H9 (cell line): ENCODE measurements around the gene KRT1. TPM values are rescaled to one million over a fixed set of nuclear protein-coding genes. Genes with fewer than 3 reads are reported as not detected.
"Not testable (repeated sequence)": the region's sequence is repeated elsewhere in the genome, so short reads cannot be mapped to it uniquely, and the experiment has no call there.

Experiments
- DNase-seq: peaks from one replicate; pipeline ENCODE4 v3.0.0-alpha.2; 2017
- H2AFZ ChIP-seq: one replicate; pipeline ENCODE4 v1.6.1; 2013; ENCODE audit warnings: mild to moderate bottlenecking, low read length, control low read depth, moderate library complexity
- H2AK5ac ChIP-seq: 2 replicates; pipeline ENCODE4 v1.6.1; 2013; ENCODE audit warnings: low read length, control low read depth, mixed read lengths; ENCODE audit not compliant: insufficient read length
- H2BK120ac ChIP-seq: one replicate; pipeline ENCODE4 v1.6.1; 2013; ENCODE audit warnings: low read depth, mild to moderate bottlenecking, low read length, control low read depth, inconsistent platforms; ENCODE audit not compliant: poor library complexity, severe bottlenecking
- H2BK12ac ChIP-seq: 2 replicates; pipeline ENCODE4 v1.6.1; 2013; ENCODE audit warnings: low read length, control low read depth, mixed read lengths, low read depth; ENCODE audit not compliant: insufficient read length
- H2BK15ac ChIP-seq: 2 replicates; pipeline ENCODE4 v1.6.1; 2013; ENCODE audit warnings: low read depth, low read length, control low read depth
- H2BK20ac ChIP-seq: one replicate; pipeline ENCODE4 v1.6.1; 2013; ENCODE audit warnings: low read depth, mild to moderate bottlenecking, low read length, control low read depth, inconsistent platforms; ENCODE audit not compliant: poor library complexity, severe bottlenecking
- H2BK5ac ChIP-seq: 2 replicates; pipeline ENCODE4 v1.6.1; 2013; ENCODE audit warnings: low read length, control low read depth, mixed read lengths; ENCODE audit not compliant: insufficient read length
- H3K14ac ChIP-seq: 2 replicates; pipeline ENCODE4 v1.6.1; 2013; ENCODE audit warnings: low read length, control low read depth; ENCODE audit not compliant: insufficient read depth
- H3K18ac ChIP-seq: 2 replicates; pipeline ENCODE4 v1.6.1; 2013; ENCODE audit warnings: low read depth, mild to moderate bottlenecking, mixed read lengths, low read length, control low read depth; ENCODE audit not compliant: insufficient read length
- H3K23ac ChIP-seq: 2 replicates; pipeline ENCODE4 v1.6.1; 2013; ENCODE audit warnings: low read length, control low read depth, mixed read lengths, low read depth; ENCODE audit not compliant: insufficient read length
- H3K23me2 ChIP-seq: 2 replicates; pipeline ENCODE4 v1.6.1; 2013; ENCODE audit warnings: low read depth, mild to moderate bottlenecking, mixed read lengths, low read length, control low read depth; ENCODE audit not compliant: insufficient read length, poor library complexity, severe bottlenecking
- H3K27ac ChIP-seq: 2 replicates; pipeline ENCODE4 v1.5.1; 2013; ENCODE audit warnings: low read length, control low read depth, mixed read lengths, low read depth; ENCODE audit not compliant: insufficient read length
- H3K27me3 ChIP-seq: 2 replicates; pipeline ENCODE4 v1.6.1; 2013; ENCODE audit warnings: low read length, control low read depth, inconsistent platforms; ENCODE audit not compliant: insufficient read depth
- H3K4ac ChIP-seq: 2 replicates; pipeline ENCODE4 v1.6.1; 2013; ENCODE audit warnings: low read depth, mild to moderate bottlenecking, control low read depth, inconsistent platforms, low read length, moderate library complexity
- H3K4me1 ChIP-seq: 2 replicates; pipeline ENCODE4 v1.6.1; 2013; ENCODE audit warnings: low read length, control low read depth, inconsistent platforms; ENCODE audit not compliant: insufficient read depth
- H3K4me2 ChIP-seq: 2 replicates; pipeline ENCODE4 v1.6.1; 2013; ENCODE audit warnings: low read length, control low read depth, mixed read lengths; ENCODE audit not compliant: insufficient read length, insufficient read depth
- H3K56ac ChIP-seq: 2 replicates; pipeline ENCODE4 v1.6.1; 2013; ENCODE audit warnings: low read depth, mild to moderate bottlenecking, mixed read lengths, low read length, control low read depth; ENCODE audit not compliant: insufficient read length
- H3K79me1 ChIP-seq: 2 replicates; pipeline ENCODE4 v1.6.1; 2013; ENCODE audit warnings: low read depth, mild to moderate bottlenecking, moderate library complexity, low read length, control low read depth, inconsistent platforms; ENCODE audit not compliant: insufficient read depth, poor library complexity, severe bottlenecking
- H3K79me2 ChIP-seq: 2 replicates; pipeline ENCODE4 v1.6.1; 2013; ENCODE audit warnings: low read length, control low read depth, inconsistent platforms; ENCODE audit not compliant: insufficient read depth
- H3K9ac ChIP-seq: 2 replicates; pipeline ENCODE4 v1.6.1; 2013; ENCODE audit warnings: low read length, control low read depth, mixed read lengths; ENCODE audit not compliant: insufficient read length; ENCODE audit errors: extremely low read depth
- H3K9me3 ChIP-seq: one replicate; pipeline ENCODE4 v1.6.1; 2013; ENCODE audit warnings: low read depth, low read length, inconsistent platforms; ENCODE audit not compliant: control insufficient read depth
- H3T11ph ChIP-seq: one replicate; pipeline ENCODE4 v1.6.1; 2013; ENCODE audit warnings: mild to moderate bottlenecking, low read length, control low read depth, inconsistent platforms
- H4K20me1 ChIP-seq: one replicate; pipeline ENCODE4 v1.6.1; 2013; ENCODE audit not compliant: control insufficient read depth, insufficient read length, insufficient read depth
- H4K5ac ChIP-seq: 2 replicates; pipeline ENCODE4 v1.6.1; 2013; ENCODE audit warnings: low read depth, mild to moderate bottlenecking, mixed read lengths, low read length, control low read depth; ENCODE audit not compliant: insufficient read length
- H4K8ac ChIP-seq: replicated peaks from 2 replicates; pipeline ENCODE4 v1.6.1; 2013; ENCODE audit warnings: low read length, control low read depth, mixed read lengths, low read depth; ENCODE audit not compliant: insufficient read length
- H4K91ac ChIP-seq: 2 replicates; pipeline ENCODE4 v1.6.1; 2013; ENCODE audit warnings: low read depth, mild to moderate bottlenecking, moderate library complexity, mixed read lengths, low read length, control low read depth; ENCODE audit not compliant: insufficient read length
- H3K27ac Mint-ChIP-seq, 3 experiments: 2 replicates in 2 of 3; 3 replicates in 1 of 3; pipeline ENCODE4 v1.8.0; 2020 to 2021; ENCODE audit warnings: mixed read lengths in 3 of 3, mild to moderate bottlenecking in 1 of 3, moderate library complexity in 1 of 3
- H3K27me3 Mint-ChIP-seq: 2 replicates; pipeline ENCODE4 v1.8.0; 2021; ENCODE audit warnings: low read depth, mild to moderate bottlenecking, moderate library complexity, mixed read lengths
- H3K36me3 Mint-ChIP-seq, 3 experiments: 2 replicates in 2 of 3; 3 replicates in 1 of 3; pipeline ENCODE4 v1.8.0; 2020 to 2021; ENCODE audit warnings: low read depth in 3 of 3, mixed read lengths in 3 of 3; ENCODE audit not compliant: insufficient read depth in 1 of 3
- H3K4me1 Mint-ChIP-seq, 2 experiments: 2 replicates each; pipeline ENCODE4 v1.8.0; 2020; ENCODE audit warnings: mixed read lengths in 2 of 2
- H3K4me3 Mint-ChIP-seq, 2 experiments: 2 replicates in 1 of 2; 3 replicates in 1 of 2; pipeline ENCODE4 v1.8.0; 2020 to 2021; ENCODE audit warnings: mild to moderate bottlenecking in 2 of 2, mixed read lengths in 2 of 2, moderate library complexity in 1 of 2
- H3K9me3 Mint-ChIP-seq, 2 experiments: 2 replicates in 1 of 2; 3 replicates in 1 of 2; pipeline ENCODE4 v1.8.0; 2020; ENCODE audit warnings: mild to moderate bottlenecking in 2 of 2, mixed read lengths in 2 of 2, moderate library complexity in 1 of 2
- CTCF ChIP-seq: fragments of 200-600 bp; sonication (generic); conservative IDR thresholded peaks from 3 replicates; pipeline ENCODE4 v1.8.0; 2021; ENCODE audit warnings: antibody characterized with exemption, mild to moderate bottlenecking
- WGBS: extraction: QIAGEN DNeasy Blood & Tissue Kit; methylation state at CpG from one replicate; pipeline ENCODE4 v1.1.7; 2013; ENCODE audit warnings: missing lambda C conversion rate, low lambda C conversion rate, mixed read lengths; ENCODE audit not compliant: insufficient read length; ENCODE audit errors: extremely low coverage; 5-methylcytosine and 5-hydroxymethylcytosine counted together
- total RNA-seq: library from RNA; stranded (reverse); gene quantifications from 2 replicates; pipeline ENCODE4 v1.2.1, GENCODE V29; 2021

KRT1 gene
- total RNA-seq, 1 experiment from 2014 or later, result not detected

GRCh38 chr12:52713960-52714886 lies 34.0 kb upstream of the KRT1 start:
- Histone ChIP-seq H2AK5ac (no peak overlapping the region), H3K56ac (no peak overlapping the region), H2AFZ (no peak overlapping the region), H3K79me1 (no peaks in the 10 kb centered on the region), H3K23ac (no peak overlapping the region), H3K4me1 (no peaks in the 10 kb centered on the region), H4K20me1 (no peaks in the 10 kb centered on the region), H3T11ph (no peak overlapping the region), H3K18ac (peak overlapping the region; percentile 66), H3K4ac (no peak overlapping the region), H4K91ac (no peak overlapping the region), H2BK15ac (no peak overlapping the region; the same call in 1 of the 2 replicates), H4K5ac (no peak overlapping the region), H2BK20ac (no peak overlapping the region), H2BK12ac (no peak overlapping the region), H3K23me2 (peaks cover 11% of the 10 kb centered on the region), H3K4me2 (peak overlapping the region; percentile 57), H2BK120ac (no peak overlapping the region), H3K9me3 (no peaks in the 10 kb centered on the region), H3K27ac (no peak overlapping the region), H3K27me3 (peaks cover 8% of the 10 kb centered on the region; the same call in 1 of the 2 replicates), H3K79me2 (no peaks in the 10 kb centered on the region), H4K8ac (no peak overlapping the region), H3K14ac (peak overlapping the region; percentile 52), H3K9ac (no peak overlapping the region), H2BK5ac (no peak overlapping the region)
- H3K9me3 Mint-ChIP-seq, result peaks cover 0 to 3% of the 10 kb centered on the region in 2 experiments; a peak in 1 of 5 replicates
- H3K27ac Mint-ChIP-seq, result no peak overlapping the region
- H3K4me3 Mint-ChIP-seq, result peak overlapping the region; percentile 58 to 80
- H3K27me3 Mint-ChIP-seq, result peaks cover 58% of the 10 kb centered on the region
- H3K36me3 Mint-ChIP-seq, result no peaks in the 10 kb centered on the region; a peak in 1 of 7 replicates
- peaks cover 0 to 9% of the 10 kb centered on the region in 2 experiments; a peak in 2 of 4 replicates for H3K4me1 Mint-ChIP-seq
- DNase-seq, result peak; percentile 75
- no CpG with 5 or more reads among the region's 72 CpGs for WGBS
- TF ChIP-seq CTCF, result no peak

- H3K9me3 Mint-ChIP-seq, result not testable (repeated sequence)
Observed at GRCh38 chr12:52712122-52712521, 31.9 kb upstream of the KRT1 start.

More at GRCh38 chr12:52712122-52712521, 31.9 kb upstream of the KRT1 start:
- not testable (repeated sequence) for H3K9me3 ChIP-seq, H3K79me2 ChIP-seq, H3T11ph ChIP-seq, H3K9ac ChIP-seq, H3K27me3 ChIP-seq, H3K79me1 ChIP-seq, H2BK15ac ChIP-seq, H4K91ac ChIP-seq, H3K56ac ChIP-seq, H4K20me1 ChIP-seq, H3K27ac Mint-ChIP-seq, H3K27ac ChIP-seq, H2BK5ac ChIP-seq, H2BK20ac ChIP-seq, H2AFZ ChIP-seq, H4K5ac ChIP-seq, H4K8ac ChIP-seq, DNase-seq, H3K36me3 Mint-ChIP-seq, H3K14ac ChIP-seq, H2BK120ac ChIP-seq, H3K4ac ChIP-seq, H3K4me1 ChIP-seq, H2BK12ac ChIP-seq, H3K18ac ChIP-seq, H3K23ac ChIP-seq, H3K4me2 ChIP-seq, H2AK5ac ChIP-seq, H3K4me3 Mint-ChIP-seq
- H3K4me1 Mint-ChIP-seq, result peaks cover 8 to 19% of the 10 kb centered on the region in 2 experiments; a peak in 3 of 4 replicates
- peaks cover 53% of the 10 kb centered on the region for H3K27me3 Mint-ChIP-seq
- H3K23me2 ChIP-seq, result peaks cover 11% of the 10 kb centered on the region
- no CpG with 5 or more reads among the region's 6 CpGs for WGBS
